Natural killer cell treated with Interleukin-12 subunit alpha and Interleukin-12 subunit beta and Interleukin-15 and Interleukin-18, amount 100 ng/mL, for 72 hours (primary cell): ENCODE data around the gene BCL2. TPM values are rescaled to one million over a fixed set of nuclear protein-coding genes. Genes with fewer than 3 reads are reported as not detected.
A peak's percentile ranks its signal among the peaks of the same experiment; 100 is the strongest.

Source experiments
- ATAC-seq, 2 donors: fragments of 150-1000 bp; cut with Tn5 transposase in 1 of 2; sonication (Bioruptor Pico), chemical (Tn5 transposase) in 1 of 2; 2 replicates each; pipeline ENCODE4 v1.10.0; 2021
- DNase-seq: peaks from one replicate; pipeline ENCODE4 v3.0.0; 2022; ENCODE audit warnings: low spot score
- H3K27ac Mint-ChIP-seq, 2 donors: 1 replicate in 1 of 2; 2 replicates in 1 of 2; pipeline ENCODE4 v1.8.0; 2022; ENCODE audit warnings: mixed read lengths in 2 of 2, mild to moderate bottlenecking in 1 of 2, moderate library complexity in 1 of 2
- H3K27me3 Mint-ChIP-seq, 2 donors: 1 replicate in 1 of 2; 2 replicates in 1 of 2; pipeline ENCODE4 v1.8.0; 2022; ENCODE audit warnings: mixed read lengths in 2 of 2
- H3K36me3 Mint-ChIP-seq: one replicate; pipeline ENCODE4 v1.8.0; 2022; ENCODE audit warnings: mixed read lengths
- H3K4me1 Mint-ChIP-seq, 2 donors: 1 replicate in 1 of 2; 2 replicates in 1 of 2; pipeline ENCODE4 v1.8.0; 2022; ENCODE audit warnings: low read depth in 2 of 2, mixed read lengths in 2 of 2, mild to moderate bottlenecking in 1 of 2
- H3K4me3 Mint-ChIP-seq: one replicate; pipeline ENCODE4 v1.8.0; 2022; ENCODE audit warnings: mixed read lengths
- H3K9me3 Mint-ChIP-seq: 2 replicates; pipeline ENCODE4 v1.8.0; 2022; ENCODE audit warnings: mixed read lengths
- total RNA-seq, 2 donors: library from RNA; stranded (reverse); gene quantifications; one replicate each; pipeline ENCODE4 v1.2.3, GENCODE V29; 2022

The BCL2 gene
- total RNA-seq, 2 donors from 2014 or later: 61.7 to 84.7 TPM

DNA sequence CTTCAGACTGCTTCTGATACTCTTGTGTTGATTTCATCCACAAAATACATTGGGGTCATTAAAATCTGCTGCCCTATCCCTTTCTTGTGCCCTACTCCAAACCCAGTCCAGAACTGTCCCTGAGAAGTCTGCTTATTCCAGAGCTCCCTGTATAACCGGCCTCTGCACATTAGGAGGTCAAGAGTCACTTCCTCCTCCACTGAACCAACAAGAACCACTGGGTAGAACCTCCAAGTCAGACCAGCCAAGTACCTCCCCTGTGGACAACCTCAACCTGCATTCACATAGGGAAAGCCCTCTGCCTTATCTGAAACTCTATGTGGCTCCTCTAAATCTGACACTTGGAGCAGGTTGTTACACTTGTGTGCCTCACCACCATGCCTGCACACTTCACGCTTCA, 25.3 kb upstream of the BCL2 start:
- DNase-seq (no peak), ATAC-seq (no peak)
- Mint-ChIP-seq H3K36me3 (peaks cover 11% of the 10 kb centered on the region), H3K4me1 (no peaks in the 10 kb centered on the region), H3K4me3 (no peak overlapping the region), H3K27ac (no peak overlapping the region), H3K9me3 (no peaks in the 10 kb centered on the region), H3K27me3 (no peaks in the 10 kb centered on the region)

DNA sequence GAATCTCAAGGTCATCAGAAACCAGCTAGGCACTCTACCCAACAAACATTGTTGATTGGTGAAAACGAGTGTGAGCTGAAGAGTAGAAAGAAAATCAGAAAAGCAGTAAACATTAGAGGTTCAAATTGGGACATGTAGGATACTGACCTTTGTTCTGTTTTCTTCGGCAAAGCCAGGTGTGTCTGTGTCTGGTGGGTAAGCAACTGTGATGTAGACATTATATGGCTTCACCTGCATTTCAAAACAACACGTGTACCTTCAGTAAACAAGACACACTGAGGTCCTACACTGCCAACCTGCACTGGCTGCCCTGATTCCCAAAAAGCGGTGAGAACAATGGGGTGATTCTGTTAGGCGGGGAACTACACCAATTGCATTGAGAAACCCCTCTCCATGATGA, 24.7 kb upstream of the BCL2 start:
- Mint-ChIP-seq H3K27ac (no peak overlapping the region), H3K4me1 (no peaks in the 10 kb centered on the region), H3K36me3 (peaks cover 11% of the 10 kb centered on the region), H3K9me3 (no peaks in the 10 kb centered on the region), H3K27me3 (no peaks in the 10 kb centered on the region), H3K4me3 (no peak overlapping the region)
- ATAC-seq (no peak), DNase-seq (no peak)

DNA sequence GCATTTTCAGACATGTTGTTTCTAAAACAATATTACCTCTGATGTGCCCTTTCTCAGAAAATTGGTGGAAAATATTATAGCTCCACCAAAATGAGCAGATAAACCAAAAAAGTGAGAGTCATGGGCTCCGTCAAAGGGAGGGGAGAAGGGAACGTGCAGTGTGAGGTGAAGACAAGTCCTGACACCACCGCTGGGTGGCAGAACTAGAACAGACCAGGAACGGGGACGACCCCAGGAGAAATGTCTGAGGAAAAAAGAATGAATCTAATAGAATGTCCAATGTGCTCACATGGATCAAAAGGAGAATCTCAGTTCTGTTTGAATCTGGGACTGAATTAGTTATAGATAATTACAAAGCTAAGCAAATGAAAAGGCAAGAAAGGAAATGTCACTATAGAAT, 22.6 kb upstream of the BCL2 start:
- no peak overlapping the region for H3K4me3 Mint-ChIP-seq
- H3K4me1 Mint-ChIP-seq: no peaks in the 10 kb centered on the region
- H3K9me3 Mint-ChIP-seq: no peaks in the 10 kb centered on the region
- H3K27ac Mint-ChIP-seq: no peak overlapping the region
- ATAC-seq: peak in 1 of 2 donors; percentile 61
- H3K27me3 Mint-ChIP-seq: no peaks in the 10 kb centered on the region
- peaks cover 11% of the 10 kb centered on the region for H3K36me3 Mint-ChIP-seq
- DNase-seq: no peak

DNA sequence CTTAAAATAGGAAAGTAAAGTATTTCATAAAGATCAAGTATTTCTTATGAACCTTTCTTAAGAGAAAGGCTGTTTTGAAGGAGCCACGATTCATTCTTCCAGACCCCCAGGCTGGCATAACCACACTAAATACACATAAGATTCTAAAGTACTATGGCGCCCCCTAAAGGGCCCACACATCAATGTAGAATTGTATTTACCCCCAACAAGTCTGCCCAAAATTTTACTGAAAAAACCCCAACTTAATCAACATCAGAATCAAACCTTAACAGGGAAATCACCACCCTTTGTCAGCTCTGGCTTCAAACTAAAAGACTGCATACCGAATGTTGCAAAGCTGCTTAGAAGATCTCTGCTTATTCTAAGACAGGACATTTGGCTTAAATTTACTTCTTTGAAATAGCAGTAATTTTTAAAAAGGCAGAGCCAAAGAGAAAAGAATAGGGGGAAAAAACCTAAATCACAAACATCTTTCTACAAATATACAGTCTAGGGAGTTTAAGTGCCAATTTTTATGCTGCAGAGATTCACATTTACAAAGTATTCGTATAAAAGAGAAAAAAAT, 20.4 kb upstream of the BCL2 start:
- ATAC-seq (no peak), DNase-seq (no peak)
- no peak overlapping the region for H3K4me3 Mint-ChIP-seq
- no peaks in the 10 kb centered on the region for H3K27me3 Mint-ChIP-seq
- H3K9me3 Mint-ChIP-seq: no peaks in the 10 kb centered on the region
- peaks cover 11% of the 10 kb centered on the region for H3K36me3 Mint-ChIP-seq
- no peak overlapping the region for H3K27ac Mint-ChIP-seq
- no peaks in the 10 kb centered on the region for H3K4me1 Mint-ChIP-seq

DNA sequence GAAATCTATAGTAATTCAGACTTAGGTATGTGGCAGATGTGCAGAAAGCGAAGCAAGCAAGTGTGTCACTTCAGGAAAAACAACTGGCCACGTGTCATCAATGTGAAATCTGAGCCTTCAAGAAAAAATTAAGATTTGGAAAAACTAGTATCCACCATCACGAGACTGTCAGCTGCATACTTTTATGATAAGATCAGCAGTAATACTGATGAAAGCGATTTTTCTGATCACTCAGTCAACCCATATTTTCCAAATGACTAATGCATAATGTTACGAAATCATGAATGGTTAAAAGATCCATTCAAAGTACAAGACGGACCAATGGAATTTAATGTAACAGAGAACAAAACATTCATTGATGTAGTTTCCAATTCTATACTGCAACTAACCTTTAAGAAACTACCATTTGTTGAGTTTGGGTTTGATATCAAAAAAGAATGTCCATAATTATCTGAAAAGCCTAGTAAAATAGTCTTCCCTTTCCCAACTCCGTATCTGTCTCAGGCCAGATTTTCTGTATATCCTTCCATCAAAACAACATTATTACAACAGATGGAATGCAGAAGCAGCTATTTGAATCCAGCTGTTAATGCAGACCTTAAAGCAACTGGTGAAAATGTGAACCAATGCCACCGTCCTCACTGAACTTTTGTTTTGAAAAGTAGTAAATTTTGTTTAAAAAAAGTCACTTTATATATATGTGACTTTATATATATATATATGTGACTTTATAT, 17.0 kb upstream of the BCL2 start:
- ATAC-seq: no peak

DNA sequence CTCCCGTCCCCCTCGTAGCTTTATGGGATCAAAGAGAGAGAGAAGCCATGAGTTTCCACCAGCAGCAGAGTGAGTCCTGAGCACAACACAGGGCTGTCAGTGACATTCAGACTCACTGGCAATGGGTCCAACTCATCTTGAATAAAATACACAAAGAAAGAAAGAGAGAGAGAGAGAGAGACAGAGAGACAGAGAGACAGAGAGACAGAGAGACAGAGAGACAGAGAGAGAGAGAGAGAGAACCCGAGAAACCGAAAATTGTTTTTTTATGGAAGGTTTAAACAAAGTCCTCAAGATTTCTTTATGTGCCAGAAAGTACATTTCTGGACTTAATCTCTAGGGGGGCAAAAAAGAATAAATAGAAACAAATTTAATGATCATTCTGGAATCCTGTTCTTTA, 11.5 kb upstream of the BCL2 start:
- no peak overlapping the region for H3K27ac Mint-ChIP-seq
- peaks cover 10% of the 10 kb centered on the region for H3K36me3 Mint-ChIP-seq
- H3K27me3 Mint-ChIP-seq: no peaks in the 10 kb centered on the region
- H3K9me3 Mint-ChIP-seq: no peaks in the 10 kb centered on the region
- H3K4me1 Mint-ChIP-seq: no peaks in the 10 kb centered on the region
- DNase-seq (no peak), ATAC-seq (no peak)
- no peak overlapping the region for H3K4me3 Mint-ChIP-seq

More for the DNA sequence above, 17.0 kb upstream of the BCL2 start:
- Mint-ChIP-seq H3K27ac (no peak overlapping the region), H3K36me3 (peaks cover 8% of the 10 kb centered on the region), H3K4me3 (no peak overlapping the region), H3K4me1 (no peaks in the 10 kb centered on the region), H3K9me3 (no peaks in the 10 kb centered on the region), H3K27me3 (no peaks in the 10 kb centered on the region)
- no peak for DNase-seq

DNA sequence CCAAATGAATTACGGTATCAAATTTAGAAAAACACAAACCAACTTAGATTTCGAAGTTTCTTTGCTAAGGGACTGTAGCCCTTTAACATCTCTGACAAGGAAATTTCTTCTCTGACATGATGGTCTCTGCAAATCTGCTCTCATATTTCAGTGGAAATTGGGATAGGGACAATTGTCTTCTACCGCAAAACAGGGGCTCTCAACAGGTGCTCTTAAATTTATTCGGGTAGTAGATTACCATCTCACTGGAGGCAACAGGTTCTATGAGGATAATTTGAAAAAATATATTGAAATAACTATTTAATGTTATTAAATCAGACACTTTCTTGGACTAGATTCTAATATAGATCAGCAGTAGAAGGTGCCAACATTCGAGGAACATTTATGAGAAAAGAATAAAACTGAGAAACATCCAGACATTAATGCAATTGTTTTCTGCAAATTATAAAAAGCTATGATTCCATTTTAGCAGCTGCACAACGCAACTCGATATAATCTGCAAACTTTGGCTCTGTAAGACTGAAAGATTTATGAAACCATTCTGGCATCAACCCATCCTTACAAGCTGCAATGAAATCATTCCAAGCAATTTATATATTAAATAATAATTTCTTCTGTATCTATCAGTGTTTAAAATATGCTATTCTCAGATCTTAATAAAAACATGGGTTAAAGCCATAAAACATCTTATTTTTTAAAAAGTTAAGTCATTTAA, 10.0 kb upstream of the BCL2 start:
- no peak for DNase-seq
- Mint-ChIP-seq H3K27me3 (no peaks in the 10 kb centered on the region), H3K27ac (no peak overlapping the region), H3K4me1 (no peaks in the 10 kb centered on the region), H3K9me3 (no peaks in the 10 kb centered on the region), H3K36me3 (peaks cover 10% of the 10 kb centered on the region), H3K4me3 (no peak overlapping the region)
- ATAC-seq: no peak

DNA sequence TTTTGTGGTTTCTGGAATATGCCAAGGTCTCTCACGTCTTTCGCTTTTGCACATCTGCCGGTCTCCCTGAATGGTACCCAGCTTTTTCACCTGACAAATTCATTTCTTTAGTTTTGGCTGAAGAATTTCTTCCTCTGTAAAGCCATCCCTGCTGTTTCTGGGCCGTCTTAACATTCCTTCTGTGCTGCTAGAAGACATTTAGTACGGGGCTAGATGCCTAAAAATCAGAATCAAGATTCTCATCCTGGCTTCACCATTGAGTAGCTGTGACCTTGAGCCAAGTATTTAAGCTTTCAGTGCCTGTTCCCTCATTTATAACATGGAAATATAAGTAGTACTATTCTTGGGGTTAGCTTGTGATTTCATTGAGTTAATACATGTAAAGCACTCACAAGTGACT, 6.4 kb upstream of the BCL2 start:
- Mint-ChIP-seq H3K9me3 (no peaks in the 10 kb centered on the region), H3K4me3 (no peak overlapping the region), H3K27ac (no peak overlapping the region), H3K4me1 (peaks cover 15 to 19% of the 10 kb centered on the region in 2 donors), H3K27me3 (no peaks in the 10 kb centered on the region), H3K36me3 (peaks cover 3% of the 10 kb centered on the region)
- no peak for ATAC-seq
- no peak for DNase-seq

DNA sequence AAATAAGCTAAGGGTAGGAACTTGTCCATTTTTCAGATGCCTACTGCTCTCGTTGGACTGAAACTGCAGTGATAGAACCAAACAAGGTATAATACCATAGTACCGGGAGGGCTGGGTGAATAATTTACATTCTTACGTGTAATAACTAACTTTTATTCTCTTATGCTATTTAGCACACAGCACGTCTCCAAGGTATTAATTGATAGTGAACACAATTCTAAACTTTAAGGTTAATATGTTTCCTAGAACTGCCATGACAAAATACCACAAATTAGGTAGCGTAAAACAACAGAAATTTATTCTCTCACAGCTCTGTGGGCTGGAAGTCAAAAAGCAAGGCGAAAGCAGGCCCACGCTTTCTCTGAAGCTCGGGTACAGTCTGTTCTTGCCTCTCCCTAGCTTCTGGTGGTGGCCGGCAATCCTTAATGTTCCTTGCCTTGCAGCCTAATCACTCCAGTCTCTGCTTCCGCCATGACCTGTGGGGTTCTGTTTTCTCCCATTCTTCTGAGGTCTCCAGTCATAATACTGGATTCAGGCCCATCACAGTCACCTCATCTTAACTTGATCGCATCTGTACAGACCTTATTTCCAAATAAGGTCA, 5.6 kb upstream of the BCL2 start:
- Mint-ChIP-seq H3K27ac (no peak overlapping the region), H3K4me3 (no peak overlapping the region), H3K4me1 (peaks cover 20 to 22% of the 10 kb centered on the region in 2 donors), H3K9me3 (no peaks in the 10 kb centered on the region), H3K36me3 (no peaks in the 10 kb centered on the region), H3K27me3 (no peaks in the 10 kb centered on the region)
- DNase-seq (no peak), ATAC-seq (no peak)

DNA sequence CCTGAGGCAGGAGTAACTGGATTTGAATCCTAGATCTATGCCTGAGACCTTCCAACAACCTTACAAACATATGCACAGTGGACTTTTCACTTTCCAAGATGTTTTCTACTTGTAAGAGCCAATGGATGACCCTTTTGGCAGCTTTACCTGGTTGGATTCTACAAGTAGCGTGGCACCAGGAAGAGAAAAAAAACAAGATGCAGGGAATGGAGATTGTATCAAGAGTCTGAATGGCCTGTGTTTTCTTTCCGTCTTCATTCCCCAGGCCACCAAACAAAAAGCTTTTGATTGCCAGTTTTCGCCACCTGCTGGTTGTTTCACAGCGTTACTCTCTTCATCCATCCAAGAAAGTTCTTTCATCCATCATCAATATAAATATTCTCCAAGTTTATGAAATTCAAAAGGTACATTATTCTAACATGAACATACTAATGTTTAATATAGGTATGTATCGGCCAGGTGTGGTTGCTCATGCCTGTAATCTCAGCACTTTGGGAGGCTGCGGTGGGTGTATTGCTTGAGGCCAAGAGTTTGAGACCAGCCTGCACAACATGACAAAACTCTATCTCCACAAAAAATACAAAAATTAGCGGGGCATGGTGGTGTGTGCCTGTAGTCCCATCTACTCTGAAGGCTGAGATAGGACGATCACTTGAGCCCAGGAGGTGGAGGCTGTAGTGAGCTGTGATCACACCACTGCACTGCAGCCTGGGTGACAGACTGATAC, 3.5 kb upstream of the BCL2 start:
- Mint-ChIP-seq H3K4me3 (no peak overlapping the region), H3K27ac (peak overlapping the region in 1 of 2 donors; percentile 60)

DNA sequence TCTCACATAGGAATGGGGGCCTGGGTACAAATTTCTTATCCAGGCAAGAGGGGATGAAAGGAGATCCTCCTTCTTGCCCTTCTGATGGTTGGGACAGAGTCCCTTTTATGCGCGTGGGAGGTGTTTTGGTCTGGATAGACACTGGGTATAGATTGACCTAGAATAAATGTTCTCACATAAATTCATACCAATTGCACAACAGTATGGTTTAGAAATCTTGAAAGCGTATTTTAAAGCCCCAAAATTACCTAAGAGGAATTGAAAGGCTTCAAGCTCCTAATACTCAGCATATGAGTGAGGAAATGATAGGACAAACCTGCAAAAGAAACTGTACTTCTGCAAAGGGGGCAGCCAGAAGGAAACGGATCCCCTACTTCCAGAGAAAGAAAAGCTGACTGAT, 2.6 kb upstream of the BCL2 start:
- H3K4me1 Mint-ChIP-seq: peaks cover 35 to 41% of the 10 kb centered on the region in 2 donors
- no peaks in the 10 kb centered on the region for H3K9me3 Mint-ChIP-seq
- DNase-seq (no peak), ATAC-seq (no peak)
- peak overlapping the region; percentile 18 to 60 for H3K27ac Mint-ChIP-seq
- no peaks in the 10 kb centered on the region for H3K27me3 Mint-ChIP-seq
- H3K4me3 Mint-ChIP-seq: peak overlapping the region; percentile 48
- peaks cover 17% of the 10 kb centered on the region for H3K36me3 Mint-ChIP-seq

More for the DNA sequence above, 3.5 kb upstream of the BCL2 start:
- H3K36me3 Mint-ChIP-seq: peaks cover 13% of the 10 kb centered on the region
- peaks cover 28 to 33% of the 10 kb centered on the region in 2 donors for H3K4me1 Mint-ChIP-seq
- ATAC-seq (no peak), DNase-seq (peak; percentile 73)
- no peaks in the 10 kb centered on the region for H3K27me3 Mint-ChIP-seq
- H3K9me3 Mint-ChIP-seq: no peaks in the 10 kb centered on the region

DNA sequence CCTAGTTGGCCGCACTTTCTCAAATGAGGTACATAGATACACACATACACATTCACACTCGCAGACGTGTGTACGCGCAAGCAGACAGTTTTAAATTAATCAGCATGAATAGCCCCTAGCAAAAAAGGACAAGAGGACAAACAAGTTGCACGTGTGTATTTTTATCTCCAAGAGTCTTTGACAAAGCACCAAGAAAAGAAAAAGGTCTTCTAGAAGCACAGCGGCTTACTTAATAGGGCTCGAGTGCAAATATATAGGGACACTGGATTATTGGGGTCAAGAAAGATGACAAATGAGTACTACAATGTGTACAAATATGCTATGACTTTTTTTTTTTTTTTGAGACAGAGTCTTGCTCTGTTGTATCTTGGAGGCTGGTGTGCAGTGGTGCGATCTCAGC, 1.7 kb upstream of the BCL2 start:
- Mint-ChIP-seq H3K27ac (peak overlapping the region; percentile 95 to 99), H3K27me3 (no peaks in the 10 kb centered on the region), H3K4me3 (peak overlapping the region; percentile 84), H3K9me3 (no peaks in the 10 kb centered on the region), H3K36me3 (peaks cover 23% of the 10 kb centered on the region), H3K4me1 (peaks cover 39 to 50% of the 10 kb centered on the region in 2 donors)
- DNase-seq (no peak), ATAC-seq (no peak)

DNA sequence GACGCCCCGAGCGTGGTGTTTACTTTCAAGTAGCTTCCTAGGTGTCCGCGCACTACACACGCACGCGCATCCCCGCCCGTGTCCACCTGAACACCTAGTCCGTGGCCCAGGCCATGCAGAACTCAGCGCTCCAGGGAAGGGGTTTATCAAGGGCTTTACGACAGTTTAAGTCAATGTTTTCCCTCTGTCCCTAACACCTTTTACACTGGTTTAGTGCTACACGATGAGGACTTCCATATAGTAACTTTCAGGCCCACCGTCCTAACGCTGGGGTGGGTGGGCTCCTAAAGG, 1.4 kb upstream of the BCL2 start:
- H3K4me3 Mint-ChIP-seq: peak overlapping the region; percentile 84
- DNase-seq: no peak
- peak overlapping the region; percentile 95 to 99 for H3K27ac Mint-ChIP-seq
- peaks cover 23% of the 10 kb centered on the region for H3K36me3 Mint-ChIP-seq
- no peaks in the 10 kb centered on the region for H3K27me3 Mint-ChIP-seq
- no peak for ATAC-seq
- H3K4me1 Mint-ChIP-seq: peaks cover 41 to 53% of the 10 kb centered on the region in 2 donors
- no peaks in the 10 kb centered on the region for H3K9me3 Mint-ChIP-seq
